Common myeloid progenitor, CD34-positive (primary cell): Measurements from ENCODE around the gene MLXIP.

Source experiments
- CTCF ChIA-PET: fragments of 350-600 bp; sonication (Branson Sonifier 250); formaldehyde crosslinking; loops from one replicate; lab custom pipeline; 2021; ENCODE audit warnings: antibody characterized with exemption; lab: Charles Lee
- POLR2A ChIA-PET: fragments of 350-600 bp; sonication (Branson Sonifier 250); formaldehyde crosslinking; loops from one replicate; lab custom pipeline; 2021; ENCODE audit warnings: antibody characterized with exemption; lab: Charles Lee
- DNase-seq, 3 donors: peaks; one replicate each; pipeline versions ENCODE4 v3.0.0 to v3.0.0-alpha.2; 2013
- H3K27ac ChIP-seq, 2 experiments: 1 replicate in 1 of 2; 2 replicates in 1 of 2; pipeline ENCODE4 v1.7.0; 2013; ENCODE audit warnings: inconsistent platforms in 2 of 2, low read length in 2 of 2, mild to moderate bottlenecking in 2 of 2, low read depth in 1 of 2, moderate library complexity in 1 of 2; ENCODE audit not compliant: severe bottlenecking in 2 of 2, insufficient read depth in 1 of 2, poor library complexity in 1 of 2
- H3K27me3 ChIP-seq, 5 experiments: replicated peaks in 2 of 5; 1 replicate in 3 of 5; 2 replicates in 2 of 5; pipeline versions ENCODE4 v1.6.1 to v1.7.0; 2013; ENCODE audit warnings: low read length in 4 of 5, mild to moderate bottlenecking in 2 of 5, moderate library complexity in 2 of 5, inconsistent platforms in 1 of 5; ENCODE audit not compliant: insufficient read depth in 5 of 5, control insufficient read depth in 4 of 5
- H3K36me3 ChIP-seq, 4 experiments: 1 replicate in 2 of 4; 2 replicates in 2 of 4; pipeline versions ENCODE4 v1.6.1 to v1.7.0; 2013; ENCODE audit warnings: low read length in 3 of 4, control low read depth in 1 of 4, mild to moderate bottlenecking in 1 of 4; ENCODE audit not compliant: control insufficient read depth in 4 of 4, insufficient read depth in 4 of 4
- H3K4me1 ChIP-seq, 4 experiments: 1 replicate in 3 of 4; 2 replicates in 1 of 4; pipeline versions ENCODE4 v1.6.1 to v1.7.1; 2013; ENCODE audit warnings: low read length in 3 of 4, mild to moderate bottlenecking in 3 of 4, control low read depth in 1 of 4, inconsistent platforms in 1 of 4, moderate library complexity in 1 of 4; ENCODE audit not compliant: control insufficient read depth in 4 of 4, insufficient read depth in 4 of 4; ENCODE audit errors: control extremely low read depth in 1 of 4
- H3K4me3 ChIP-seq, 7 experiments: 1 replicate in 4 of 7; 2 replicates in 3 of 7; pipeline versions ENCODE4 v1.5.1 to v1.7.0; 2013; ENCODE audit warnings: mild to moderate bottlenecking in 7 of 7, low read length in 6 of 7, moderate library complexity in 6 of 7, inconsistent platforms in 2 of 7, low read depth in 2 of 7, control low read depth in 1 of 7; ENCODE audit not compliant: insufficient read depth in 4 of 7, control insufficient read depth in 1 of 7; ENCODE audit errors: extremely low read depth in 1 of 7
- H3K9me3 ChIP-seq, 5 experiments: 1 replicate in 4 of 5; 2 replicates in 1 of 5; pipeline versions ENCODE4 v1.6.1 to v1.7.1; 2013; ENCODE audit warnings: low read length in 4 of 5, mild to moderate bottlenecking in 2 of 5, inconsistent platforms in 1 of 5, low read depth in 1 of 5, moderate library complexity in 1 of 5; ENCODE audit not compliant: control insufficient read depth in 4 of 5, insufficient read depth in 2 of 5; ENCODE audit errors: control extremely low read depth in 1 of 5
- WGBS: methylation state at CpG from one replicate; pipeline ENCODE4 v1.1.5; 2013; ENCODE audit not compliant: insufficient coverage; 5-methylcytosine and 5-hydroxymethylcytosine counted together

Gene MLXIP

DNA sequence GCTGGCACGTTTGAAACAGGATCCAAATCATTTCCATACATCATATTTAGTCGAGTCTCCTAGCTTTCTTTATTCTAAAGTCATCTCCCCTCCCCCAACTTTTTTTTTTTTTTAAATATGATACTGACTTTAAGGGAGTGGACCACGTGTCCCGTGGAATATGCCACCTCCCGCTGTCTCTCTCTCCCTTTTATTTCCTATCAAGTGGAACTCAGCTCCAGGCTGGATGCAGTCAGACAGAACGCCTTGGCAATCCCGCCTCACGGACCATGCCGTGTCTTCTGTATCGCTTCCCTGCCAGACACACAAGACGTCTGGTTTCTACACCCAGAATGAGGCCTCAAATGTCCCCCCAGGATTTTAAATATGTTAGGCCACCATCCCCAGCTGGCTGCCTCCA lies 35.6 kb upstream of the MLXIP start:
- CTCF ChIA-PET: interaction anchor here (0.8 to 2.1 kb wide), 4 partner anchors 13 to 148 kb away, joined by 3 to 8 read pairs (median 4); no protein-coding TSS in a partner anchor
- no peaks in the 10 kb centered on the region for H3K27me3 ChIP-seq
- WGBS: 93% methylated on average over 4 of the region's 11 CpGs
- no peaks in the 10 kb centered on the region for H3K4me1 ChIP-seq
- H3K4me3 ChIP-seq: no peak overlapping the region
- H3K27ac ChIP-seq: no peak overlapping the region
- H3K9me3 ChIP-seq: peaks cover 0 to 11% (median 0%) of the 10 kb centered on the region in 5 experiments
- POLR2A ChIA-PET: interaction anchor here (0.7 to 1.2 kb wide), 3 partner anchors 20 to 217 kb away, joined by 3 read pairs; no protein-coding TSS in a partner anchor
- H3K36me3 ChIP-seq: peaks cover 14 to 68% (median 45%) of the 10 kb centered on the region in 4 experiments
- DNase-seq: no peak

DNA sequence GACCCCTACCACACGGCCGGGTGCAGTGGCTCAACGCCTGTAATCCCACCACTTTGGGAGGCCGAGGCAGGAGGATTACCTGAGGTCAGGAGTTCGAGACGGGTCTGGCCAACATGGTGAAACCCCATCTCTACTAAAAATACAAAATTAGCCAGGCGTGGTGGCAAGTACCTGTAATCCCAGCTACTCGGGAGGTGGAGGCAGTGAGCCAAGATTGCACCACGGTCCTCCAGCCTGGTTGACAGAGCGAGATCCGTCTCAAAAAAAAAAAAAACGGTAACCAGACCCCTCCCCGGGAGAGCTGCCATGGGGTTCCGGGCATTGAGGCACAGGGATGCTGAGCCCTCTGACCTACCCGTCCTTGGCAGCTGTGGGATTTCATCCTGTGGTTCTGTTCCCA lies 35.1 kb upstream of the MLXIP start:
- Histone ChIP-seq H3K4me3 (no peak overlapping the region), H3K36me3 (peaks cover 13 to 66% (median 45%) of the 10 kb centered on the region in 4 experiments), H3K27me3 (no peaks in the 10 kb centered on the region), H3K4me1 (no peaks in the 10 kb centered on the region), H3K9me3 (peaks cover 0 to 11% (median 0%) of the 10 kb centered on the region in 5 experiments), H3K27ac (no peak overlapping the region)
- no peak for DNase-seq
- 96% methylated on average over 13 of the region's 15 CpGs for WGBS
- ChIA-PET CTCF (interaction anchor here (0.8 to 3.7 kb wide), 4 partner anchors 14 to 147 kb away, joined by 3 to 21 read pairs (median 4); no protein-coding TSS in a partner anchor), POLR2A (interaction anchor here (0.7 kb wide), 1 partner anchor 173 kb away, joined by 3 read pairs; no protein-coding TSS in a partner anchor)

DNA sequence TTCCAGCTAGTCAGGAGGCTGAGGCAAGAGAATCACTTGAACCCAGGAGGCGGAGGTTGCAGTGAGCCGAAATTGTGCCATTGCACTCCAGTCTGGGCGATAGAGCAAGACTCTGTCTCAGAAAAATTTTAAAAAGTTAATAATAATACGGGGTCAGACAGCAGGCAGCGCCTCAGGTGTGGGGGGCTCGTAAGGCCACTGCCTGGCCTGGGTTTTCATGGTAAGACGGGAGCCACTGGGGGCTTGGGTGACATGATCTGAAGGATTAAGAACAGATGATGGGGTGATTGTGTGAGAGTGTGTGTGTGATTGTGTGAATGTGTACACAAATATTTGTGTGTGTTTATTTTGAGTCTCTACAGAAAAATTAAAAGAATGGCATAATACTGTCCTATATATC lies 33.3 kb upstream of the MLXIP start:
- ChIA-PET POLR2A (no interaction called here), CTCF (interaction anchor here (3.7 kb wide), 1 partner anchor 78 kb away, joined by 21 read pairs; no protein-coding TSS in a partner anchor)
- no peak overlapping the region for H3K27ac ChIP-seq
- 100% methylated on average over 7 of the region's 7 CpGs for WGBS
- peaks cover 7 to 69% (median 47%) of the 10 kb centered on the region in 4 experiments for H3K36me3 ChIP-seq
- peaks cover 0 to 11% (median 0%) of the 10 kb centered on the region in 5 experiments for H3K9me3 ChIP-seq
- no peaks in the 10 kb centered on the region for H3K4me1 ChIP-seq
- H3K27me3 ChIP-seq: no peaks in the 10 kb centered on the region
- no peak overlapping the region for H3K4me3 ChIP-seq
- DNase-seq: peak in 1 of 3 donors; percentile 39

- no peaks in the 10 kb centered on the region for H3K4me1 ChIP-seq
- H3K4me3 ChIP-seq: no peak overlapping the region
- 98% methylated on average over 7 of the region's 7 CpGs for WGBS
- peaks cover 0 to 11% (median 0%) of the 10 kb centered on the region in 5 experiments for H3K9me3 ChIP-seq
- H3K27me3 ChIP-seq: no peaks in the 10 kb centered on the region
- no peak overlapping the region for H3K27ac ChIP-seq
- DNase-seq: no peak
- H3K36me3 ChIP-seq: peaks cover 7 to 69% (median 52%) of the 10 kb centered on the region in 4 experiments
- ChIA-PET CTCF (interaction anchor here (0.6 to 3.7 kb wide), 6 partner anchors 8 to 128 kb away, joined by 3 to 21 read pairs (median 3); partner anchors contain the start of gene CFAP251), POLR2A (no interaction called here)
Measured at GRCh38 chr12:122046145-122046544, 32.4 kb upstream of the MLXIP start.

DNA sequence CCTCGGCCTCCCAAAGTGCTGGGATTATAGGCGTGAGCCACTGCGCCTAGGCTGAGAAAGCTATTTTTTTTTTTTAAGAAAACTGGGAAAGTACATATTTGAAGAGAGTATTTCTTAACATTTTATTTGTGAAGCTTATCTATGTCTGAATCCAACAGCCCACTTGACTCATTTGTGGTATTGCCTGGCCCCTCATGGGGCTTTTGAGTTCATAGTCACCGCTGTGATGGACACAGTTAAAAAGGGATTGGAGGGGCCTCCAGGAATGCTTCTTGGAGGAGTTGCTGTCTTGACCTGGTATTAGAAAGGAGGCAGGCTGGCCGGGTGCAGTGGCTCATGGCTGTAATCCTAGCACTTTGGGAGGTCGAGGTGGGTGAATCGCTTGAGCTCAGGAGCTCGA lies 30.4 kb upstream of the MLXIP start:
- ChIA-PET POLR2A (interaction anchor here (0.6 kb wide), 1 partner anchor 93 kb away, joined by 5 read pairs; no protein-coding TSS in a partner anchor), CTCF (interaction anchor here (0.6 to 1.3 kb wide), 5 partner anchors 10 to 144 kb away, joined by 3 to 7 read pairs (median 4); partner anchors contain the start of gene CFAP251)
- no peak overlapping the region for H3K27ac ChIP-seq
- H3K36me3 ChIP-seq: peaks cover 3 to 66% (median 48%) of the 10 kb centered on the region in 4 experiments
- no peak overlapping the region for H3K4me3 ChIP-seq
- H3K4me1 ChIP-seq: no peaks in the 10 kb centered on the region
- DNase-seq: no peak
- no peaks in the 10 kb centered on the region for H3K27me3 ChIP-seq
- 97% methylated on average over 5 of the region's 8 CpGs for WGBS
- H3K9me3 ChIP-seq: peaks cover 0 to 11% (median 0%) of the 10 kb centered on the region in 5 experiments

- no peak for DNase-seq
- POLR2A ChIA-PET: no interaction called here
- Histone ChIP-seq H3K27ac (no peak overlapping the region), H3K36me3 (peaks cover 3 to 56% (median 39%) of the 10 kb centered on the region in 4 experiments), H3K9me3 (peaks cover 0 to under 1% (median 0%) of the 10 kb centered on the region in 5 experiments), H3K4me1 (no peaks in the 10 kb centered on the region), H3K27me3 (no peaks in the 10 kb centered on the region), H3K4me3 (no peak overlapping the region)
- WGBS: 97% methylated on average over 9 of the region's 9 CpGs
- CTCF ChIA-PET: interaction anchor here (1.5 to 2.2 kb wide), 2 partner anchors 70 to 88 kb away, joined by 4 to 9 read pairs; no protein-coding TSS in a partner anchor
Measured at GRCh38 chr12:122049827-122050226, 28.7 kb upstream of the MLXIP start.

DNA sequence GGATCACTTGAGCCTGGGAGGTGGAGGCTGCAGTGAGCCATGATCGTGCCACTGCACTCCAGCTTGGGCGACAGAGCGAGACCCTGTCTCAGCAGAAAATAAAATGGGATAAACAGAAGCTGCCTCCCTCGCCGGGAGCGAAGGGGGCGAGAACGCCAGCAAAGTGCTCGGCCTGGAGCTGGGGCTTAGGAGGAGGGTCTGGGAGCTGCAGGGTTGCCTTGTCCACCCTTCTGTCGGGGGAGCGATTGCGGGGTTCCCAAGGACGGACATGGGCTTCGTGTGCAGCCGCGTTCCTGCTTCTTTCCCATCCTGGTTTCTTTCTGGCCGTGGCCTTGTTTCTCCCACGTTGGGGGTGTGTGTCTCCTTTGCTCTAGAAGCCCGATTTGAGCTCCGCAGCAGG lies 27.9 kb upstream of the MLXIP start:
- WGBS: 96% methylated on average over 17 of the region's 20 CpGs
- POLR2A ChIA-PET: no interaction called here

More for the DNA sequence above, 27.9 kb upstream of the MLXIP start:
- Histone ChIP-seq H3K27me3 (no peaks in the 10 kb centered on the region), H3K9me3 (no peaks in the 10 kb centered on the region), H3K4me3 (no peak overlapping the region), H3K27ac (no peak overlapping the region), H3K4me1 (no peaks in the 10 kb centered on the region), H3K36me3 (peaks cover 0 to 55% (median 38%) of the 10 kb centered on the region in 4 experiments)
- CTCF ChIA-PET: interaction anchor here (0.6 to 2.2 kb wide), 11 partner anchors 12 to 141 kb away, joined by 3 to 18 read pairs (median 4); no protein-coding TSS in a partner anchor
- DNase-seq: no peak
